Osteocyte (in vitro differentiated cells): ENCODE results near the gene ATAD2B. TPM values are rescaled to one million over a fixed set of nuclear protein-coding genes. Genes with fewer than 3 reads are reported as not detected.

ENCODE experiments used
- DNase-seq: peaks from one replicate; pipeline ENCODE4 v3.0.0; 2021; ENCODE audit warnings: mixed read lengths; ENCODE audit not compliant: unreplicated experiment; ENCODE audit errors: extremely low spot score
- H3K27ac Mint-ChIP-seq: one replicate; pipeline ENCODE4 v1.8.0; 2021; ENCODE audit warnings: mild to moderate bottlenecking, mixed read lengths; ENCODE audit not compliant: unreplicated experiment
- H3K27me3 Mint-ChIP-seq: one replicate; pipeline ENCODE4 v1.8.0; 2021; ENCODE audit warnings: mixed read lengths; ENCODE audit not compliant: unreplicated experiment
- H3K36me3 Mint-ChIP-seq: one replicate; pipeline ENCODE4 v1.8.0; 2021; ENCODE audit warnings: mixed read lengths; ENCODE audit not compliant: unreplicated experiment
- H3K4me1 Mint-ChIP-seq: one replicate; pipeline ENCODE4 v1.8.0; 2021; ENCODE audit warnings: mixed read lengths; ENCODE audit not compliant: unreplicated experiment
- H3K4me3 Mint-ChIP-seq: one replicate; pipeline ENCODE4 v1.8.0; 2021; ENCODE audit warnings: mild to moderate bottlenecking, moderate library complexity, mixed read lengths; ENCODE audit not compliant: unreplicated experiment
- H3K9me3 Mint-ChIP-seq: one replicate; pipeline ENCODE4 v1.8.0; 2021; ENCODE audit warnings: mixed read lengths; ENCODE audit not compliant: unreplicated experiment
- CTCF ChIP-seq: fragments of 200-600 bp; sonication (generic); IDR thresholded peaks from 2 replicates; pipeline ENCODE4 v1.5.0; 2021; ENCODE audit warnings: antibody characterized with exemption, mild to moderate bottlenecking, moderate library complexity
- total RNA-seq: library from RNA; stranded (reverse); gene quantifications from 2 replicates; pipeline ENCODE4 v1.2.1, GENCODE V29; 2021

Gene ATAD2B
- total RNA-seq, 1 donor from 2014 or later: 27.3 TPM

- no peak overlapping the region for H3K27ac Mint-ChIP-seq
- no peak for TF ChIP-seq CTCF
- H3K4me3 Mint-ChIP-seq: no peak overlapping the region
- H3K9me3 Mint-ChIP-seq: no peaks in the 10 kb centered on the region
- DNase-seq: no peak
- H3K36me3 Mint-ChIP-seq: peaks cover 12% of the 10 kb centered on the region
- H3K4me1 Mint-ChIP-seq: peaks cover 22% of the 10 kb centered on the region
- no peaks in the 10 kb centered on the region for H3K27me3 Mint-ChIP-seq
These were observed 213.6 kb downstream of the ATAD2B start for GRCh38 chr2:23713351-23713750.

- no peak for DNase-seq
- Mint-ChIP-seq H3K4me3 (no peak overlapping the region), H3K27me3 (no peaks in the 10 kb centered on the region), H3K36me3 (peaks cover 12% of the 10 kb centered on the region), H3K4me1 (peaks cover 22% of the 10 kb centered on the region), H3K9me3 (no peaks in the 10 kb centered on the region), H3K27ac (peak overlapping the region; percentile 77)
- peak; percentile 17 for TF ChIP-seq CTCF
These were observed 214.2 kb downstream of the ATAD2B start for GRCh38 chr2:23712756-23713151.

GRCh38 chr2:23711979-23712755 is 214.8 kb downstream of the ATAD2B start:
- Mint-ChIP-seq H3K9me3 (no peaks in the 10 kb centered on the region), H3K27ac (peak overlapping the region; percentile 77), H3K4me3 (no peak overlapping the region), H3K4me1 (peaks cover 25% of the 10 kb centered on the region), H3K27me3 (no peaks in the 10 kb centered on the region), H3K36me3 (peaks cover 13% of the 10 kb centered on the region)
- DNase-seq: peak; percentile 87
- no peak for TF ChIP-seq CTCF

GRCh38 chr2:23709311-23709710 is 217.6 kb downstream of the ATAD2B start:
- Mint-ChIP-seq H3K27ac (no peak overlapping the region), H3K4me3 (no peak overlapping the region), H3K9me3 (no peaks in the 10 kb centered on the region), H3K27me3 (no peaks in the 10 kb centered on the region), H3K4me1 (peaks cover 23% of the 10 kb centered on the region), H3K36me3 (peaks cover 22% of the 10 kb centered on the region)
- TF ChIP-seq CTCF: no peak
- no peak for DNase-seq

- peaks cover 22% of the 10 kb centered on the region for H3K36me3 Mint-ChIP-seq
- H3K9me3 Mint-ChIP-seq: no peaks in the 10 kb centered on the region
- H3K27me3 Mint-ChIP-seq: no peaks in the 10 kb centered on the region
- TF ChIP-seq CTCF: no peak
- peaks cover 23% of the 10 kb centered on the region for H3K4me1 Mint-ChIP-seq
- DNase-seq: no peak
- no peak overlapping the region for H3K4me3 Mint-ChIP-seq
- no peak overlapping the region for H3K27ac Mint-ChIP-seq
These were observed 218.2 kb downstream of the ATAD2B start for GRCh38 chr2:23708771-23709170.
